ENCODE results near the gene NRL.

The NRL gene

DNA sequence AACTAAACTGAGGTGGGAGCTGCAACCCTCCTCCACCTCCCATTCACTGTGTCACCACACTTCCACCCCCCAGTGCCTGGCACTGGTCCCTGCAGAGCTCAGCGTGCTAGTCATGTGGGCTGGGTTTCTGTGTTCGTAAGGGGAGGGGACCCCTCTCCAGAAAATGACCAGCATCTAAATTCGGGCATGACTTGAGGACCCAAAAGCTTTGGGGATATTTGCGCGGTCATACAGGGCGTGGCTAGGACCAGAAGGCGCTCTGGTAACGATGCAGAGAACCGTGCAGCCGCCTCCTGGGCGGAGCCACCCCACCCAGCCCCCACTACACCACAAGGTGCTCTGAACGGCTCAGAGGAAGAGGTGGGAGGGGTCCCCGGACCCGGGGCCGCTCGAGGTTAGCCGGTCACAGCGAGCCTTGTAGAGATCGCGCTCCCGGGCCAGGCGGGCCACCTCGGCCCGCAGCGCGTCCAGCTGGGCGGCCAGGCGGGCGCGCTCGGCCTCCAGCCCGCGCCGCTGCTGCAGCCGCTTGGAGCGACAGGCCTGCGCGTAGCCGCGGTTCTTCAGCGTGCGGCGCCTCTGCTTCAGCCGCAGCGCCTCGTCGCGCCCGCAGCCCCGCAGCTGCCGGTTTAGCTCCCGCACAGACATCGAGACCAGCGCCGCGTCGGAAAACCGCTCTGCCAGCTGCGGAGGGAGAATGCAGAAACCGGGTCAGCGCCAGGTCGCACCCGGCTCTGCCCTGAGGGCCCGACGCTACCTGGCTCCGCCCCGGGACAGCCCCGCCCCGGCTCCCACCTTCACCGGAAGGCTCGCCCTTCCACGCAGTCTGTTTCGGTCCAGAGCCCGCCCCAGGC, 33.6 kb downstream of the NRL start:
- DNase-seq, result peak; percentile 70

DNA sequence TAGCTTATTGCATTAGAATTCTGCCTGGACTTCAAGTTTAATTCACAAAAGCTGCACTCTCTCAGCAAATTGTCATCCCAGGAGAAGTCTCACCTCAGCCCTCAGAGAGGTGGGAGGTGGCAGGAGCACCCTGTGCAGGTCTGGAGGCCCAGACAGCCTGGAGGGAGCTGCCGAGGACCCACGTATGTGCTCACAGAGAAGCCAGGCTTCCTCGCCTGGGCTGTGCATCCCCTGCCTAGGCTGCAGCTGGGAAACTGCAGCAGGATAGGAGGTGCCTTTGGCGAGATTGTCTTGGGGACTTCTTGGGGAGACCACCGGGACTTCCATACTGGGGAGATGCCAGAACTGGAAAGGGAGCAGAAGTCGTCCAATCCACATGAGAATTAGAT, 34.6 kb downstream of the NRL start:
- DNase-seq, result no peak

- no peak for DNase-seq
These were observed 35.1 kb downstream of the NRL start for GRCh38 chr14:24079491-24080141.

DNA sequence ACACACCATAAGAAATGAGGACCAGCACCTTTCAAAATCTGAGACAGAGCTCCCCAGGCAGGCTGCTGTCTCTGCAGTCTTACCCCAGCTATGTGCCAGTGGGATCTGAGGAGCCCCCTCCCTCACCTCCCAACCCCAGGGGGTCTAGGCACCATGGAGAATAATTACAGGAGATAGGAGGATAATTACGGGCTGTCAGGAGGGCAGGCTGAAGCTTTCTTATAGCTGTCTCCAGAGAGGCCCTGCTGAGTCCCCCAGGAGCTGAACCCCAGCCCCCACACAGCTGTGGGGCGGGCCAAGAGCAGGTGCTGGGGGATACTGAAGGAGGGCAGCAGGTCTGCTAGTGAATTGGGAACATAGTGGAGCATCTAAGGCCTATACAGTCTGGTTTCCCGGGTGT, 36.6 kb downstream of the NRL start:
- DNase-seq, result no peak

DNA sequence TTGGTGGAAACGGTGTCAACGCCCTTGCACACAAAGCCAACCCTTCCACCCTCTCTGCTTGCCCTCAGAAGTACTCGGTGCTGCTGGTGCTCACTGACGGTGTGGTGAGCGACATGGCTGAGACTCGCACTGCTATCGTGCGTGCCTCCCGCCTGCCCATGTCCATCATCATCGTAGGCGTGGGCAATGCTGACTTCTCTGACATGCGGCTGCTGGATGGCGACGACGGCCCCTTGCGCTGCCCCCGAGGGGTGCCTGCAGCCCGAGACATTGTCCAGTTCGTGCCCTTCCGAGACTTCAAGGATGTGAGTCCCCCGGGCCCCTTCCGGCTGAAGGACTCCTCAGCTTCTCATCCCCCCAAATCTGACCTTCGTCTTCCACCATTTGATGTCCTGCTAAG, 37.7 kb downstream of the NRL start:
- DNase-seq, result no peak

GRCh38 chr14:24076302-24076601, 38.5 kb downstream of the NRL start:
- DNase-seq, result no peak

DNA sequence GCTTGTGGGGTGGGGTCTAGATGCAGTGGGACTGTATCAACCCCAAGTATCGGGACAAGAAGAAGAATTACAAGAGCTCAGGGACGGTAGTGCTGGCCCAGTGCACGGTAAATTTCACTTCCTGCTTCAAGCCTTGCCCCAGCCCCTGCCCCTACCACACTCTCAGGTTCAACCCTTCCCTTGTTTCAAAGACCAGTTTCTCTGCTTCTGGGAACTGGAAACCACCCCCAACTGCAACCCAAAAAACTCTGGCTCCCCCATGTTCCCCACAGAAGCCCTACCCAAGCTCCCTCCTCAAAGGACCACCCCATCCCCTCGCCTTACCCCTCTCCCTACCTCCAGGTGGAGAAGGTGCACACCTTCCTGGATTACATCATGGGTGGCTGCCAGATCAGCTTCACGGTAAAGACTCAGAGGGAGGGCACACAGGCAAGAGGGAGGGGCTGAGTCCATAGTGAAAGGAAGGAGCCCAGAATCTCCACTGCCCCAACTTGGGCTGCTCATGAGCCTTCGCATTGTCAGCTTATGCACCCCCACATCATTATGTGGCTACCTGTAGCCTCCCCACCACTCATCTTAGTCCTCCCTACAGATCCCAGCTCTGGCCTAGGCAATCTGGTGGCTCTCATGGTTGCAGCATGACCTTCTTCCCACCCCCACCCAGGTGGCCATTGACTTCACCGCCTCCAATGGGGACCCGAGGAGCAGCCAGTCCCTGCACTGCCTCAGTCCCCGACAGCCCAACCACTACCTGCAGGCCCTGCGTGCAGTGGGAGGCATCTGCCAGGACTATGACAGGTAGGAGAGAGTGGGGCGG, 39.1 kb downstream of the NRL start:
- no peak for DNase-seq

- DNase-seq, result no peak
These were observed 39.9 kb downstream of the NRL start for GRCh38 chr14:24074625-24075484.

GRCh38 chr14:24072881-24073877, 41.6 kb downstream of the NRL start:
- no peak for DNase-seq

DNA sequence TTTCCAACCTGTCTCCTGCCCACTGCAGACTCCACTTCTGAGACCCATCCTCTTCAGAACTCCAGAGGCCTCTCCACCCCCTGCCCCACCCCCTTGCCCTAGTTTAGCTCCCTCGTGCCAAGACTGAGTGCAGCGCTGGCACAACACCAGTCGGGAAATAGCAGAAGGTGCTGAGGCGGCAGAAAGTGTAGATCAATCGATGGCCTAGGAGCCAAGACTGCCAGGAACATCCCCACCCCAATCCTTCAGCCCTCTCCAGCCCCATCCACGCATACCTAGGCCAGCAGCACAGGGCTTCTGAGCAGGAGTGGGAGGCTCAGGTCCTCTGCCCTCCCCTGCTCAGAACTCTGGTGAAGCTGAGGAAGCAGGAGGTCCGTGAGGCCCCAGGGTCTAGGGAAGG, 42.3 kb downstream of the NRL start:
- DNase-seq, result no peak

- DNase-seq, result no peak
These were observed 42.8 kb downstream of the NRL start for GRCh38 chr14:24071836-24072430.

GRCh38 chr14:24071144-24071697, 43.5 kb downstream of the NRL start, which contains the start of gene CPNE6:
CPNE6 (plus strand) TSS chr14:24071562; CDS start chr14:24072937, 1,375 bp downstream.
- no peak for DNase-seq

GRCh38 chr14:24070285-24071143, 44.2 kb downstream of the NRL start:
- no peak for DNase-seq

GRCh38 chr14:24069411-24069735, 45.4 kb downstream of the NRL start:
- DNase-seq, result no peak

DNA sequence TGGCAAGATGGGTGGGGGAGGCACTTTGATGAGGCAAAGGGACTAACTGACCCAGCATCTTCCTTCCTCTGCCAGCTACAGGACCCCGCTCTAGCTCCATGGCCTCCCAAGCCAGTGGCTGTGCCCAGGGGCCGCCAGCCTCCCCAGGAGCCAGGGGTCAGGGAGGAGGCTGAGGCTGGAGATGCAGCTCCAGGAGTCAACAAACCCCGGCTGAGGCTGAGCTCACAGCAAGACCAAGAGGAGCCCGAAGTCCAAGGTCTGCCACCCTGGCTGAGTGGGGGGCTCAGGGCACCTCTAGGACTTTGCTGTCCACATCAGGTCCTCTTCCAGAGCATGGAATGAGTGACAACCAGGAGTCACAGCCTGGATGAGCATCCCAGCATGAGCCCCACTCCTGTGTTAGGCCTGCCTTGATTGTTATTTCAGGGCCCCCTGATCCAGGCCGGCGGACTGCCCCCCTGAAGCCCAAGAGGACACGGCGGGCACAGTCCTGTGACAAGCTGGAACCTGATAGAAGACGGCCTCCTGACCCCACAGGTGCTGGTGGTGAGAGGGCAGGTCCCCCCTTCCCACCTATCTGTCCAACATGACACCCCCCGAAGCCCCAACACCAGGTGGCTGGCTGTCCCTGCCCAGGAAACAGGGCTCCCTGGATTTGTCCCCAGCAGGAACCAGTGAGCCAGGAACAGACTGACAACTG, 45.9 kb downstream of the NRL start:
- no peak for DNase-seq

- DNase-seq, result no peak
These were observed 47.3 kb downstream of the NRL start for GRCh38 chr14:24067133-24068082.

GRCh38 chr14:24066496-24067132, 48.1 kb downstream of the NRL start:
- DNase-seq, result no peak
